Ascending aorta (tissue), 2 donors: ENCODE data around the gene HYAL4. TPM values are rescaled to one million over a fixed set of nuclear protein-coding genes. Genes with fewer than 3 reads are reported as not detected.

ENCODE experiments used
- DNase-seq, 2 donors: peaks; one replicate each; pipeline ENCODE4 v3.0.0-alpha.2; 2019; ENCODE audit warnings: low spot score in 2 of 2
- H3K27ac ChIP-seq, 2 donors: fragments of 200-600 bp; sonication (generic); one replicate each; pipeline ENCODE4 v1.5.1; 2016 to 2017; ENCODE audit warnings: mild to moderate bottlenecking in 1 of 2
- H3K27me3 ChIP-seq: fragments of 200-600 bp; sonication (generic); one replicate; pipeline ENCODE4 v1.5.1; 2017
- H3K36me3 ChIP-seq, 2 donors: fragments of 200-600 bp; sonication (generic); one replicate each; pipeline ENCODE4 v1.5.1; 2016
- H3K4me1 ChIP-seq, 2 donors: fragments of 200-600 bp; sonication (generic); one replicate each; pipeline ENCODE4 v1.5.1; 2016 to 2017; ENCODE audit warnings: mild to moderate bottlenecking in 1 of 2
- H3K4me3 ChIP-seq, 2 donors: fragments of 200-600 bp; sonication (generic); one replicate each; pipeline ENCODE4 v1.5.1; 2016 to 2017; ENCODE audit warnings: mild to moderate bottlenecking in 1 of 2
- H3K9me3 ChIP-seq, 2 donors: fragments of 200-600 bp; sonication (generic); one replicate each; pipeline ENCODE4 v1.5.1; 2016
- CTCF ChIP-seq, 3 experiments: fragments of 200-600 bp in 2 of 3; fragments of 450-650 bp in 1 of 3; sonication (generic) in 2 of 3; IDR thresholded peaks; one replicate each; pipeline ENCODE4 v1.5.1; 2016 to 2019; ENCODE audit warnings: antibody characterized with exemption in 3 of 3, mild to moderate bottlenecking in 1 of 3, moderate library complexity in 1 of 3
- intact Hi-C: fragments of 100-400 bp; cut with DNase I; formaldehyde crosslinking; loops from one replicate; pipeline ENCODE4 v1.15.1; 2023
- total RNA-seq: library from RNA; depleted of rRNA; stranded (reverse); fragments of >200 nt; gene quantifications from one replicate; pipeline ENCODE4 v1.1.0, GENCODE V29; 2016

HYAL4 gene
- total RNA-seq, 1 donor from 2014 or later, result not detected

GRCh38 chr7:123860848-123861247, 15.9 kb downstream of the HYAL4 start:
- no peak for TF ChIP-seq CTCF (IDR thresholded peaks at IDR 0.05)
- intact Hi-C loops, result no loop called here
- no peak for DNase-seq
- H3K9me3 ChIP-seq, result no peaks in the 10 kb centered on the region
- H3K36me3 ChIP-seq, result no peaks in the 10 kb centered on the region
- no peak overlapping the region for H3K27ac ChIP-seq
- H3K4me1 ChIP-seq, result peaks cover 0 to 8% of the 10 kb centered on the region in 2 donors
- H3K27me3 ChIP-seq, result no peaks in the 10 kb centered on the region
- H3K4me3 ChIP-seq, result no peak overlapping the region

GRCh38 chr7:123862775-123863174, 17.8 kb downstream of the HYAL4 start:
- no peak for DNase-seq
- Histone ChIP-seq H3K4me1 (peaks cover 0 to 8% of the 10 kb centered on the region in 2 donors), H3K27ac (no peak overlapping the region), H3K4me3 (no peak overlapping the region), H3K27me3 (no peaks in the 10 kb centered on the region), H3K36me3 (no peaks in the 10 kb centered on the region), H3K9me3 (no peaks in the 10 kb centered on the region)
- TF ChIP-seq CTCF (IDR thresholded peaks at IDR 0.05), result no peak
- intact Hi-C loops, result no loop called here

GRCh38 chr7:123863461-123863860, 18.5 kb downstream of the HYAL4 start:
- H3K9me3 ChIP-seq, result no peaks in the 10 kb centered on the region
- H3K27me3 ChIP-seq, result no peaks in the 10 kb centered on the region
- no peak for DNase-seq
- intact Hi-C loops, result no loop called here
- H3K36me3 ChIP-seq, result no peaks in the 10 kb centered on the region
- H3K27ac ChIP-seq, result no peak overlapping the region
- H3K4me3 ChIP-seq, result no peak overlapping the region
- no peak for TF ChIP-seq CTCF (IDR thresholded peaks at IDR 0.05)
- peaks cover 0 to 8% of the 10 kb centered on the region in 2 donors for H3K4me1 ChIP-seq

GRCh38 chr7:123864012-123864411, 19.0 kb downstream of the HYAL4 start:
- intact Hi-C loops, result no loop called here
- no peak for DNase-seq
- H3K36me3 ChIP-seq, result no peaks in the 10 kb centered on the region
- no peaks in the 10 kb centered on the region for H3K27me3 ChIP-seq
- H3K4me1 ChIP-seq, result peaks cover 0 to 8% of the 10 kb centered on the region in 2 donors
- no peaks in the 10 kb centered on the region for H3K9me3 ChIP-seq
- no peak for TF ChIP-seq CTCF (IDR thresholded peaks at IDR 0.05)
- H3K27ac ChIP-seq, result no peak overlapping the region
- no peak overlapping the region for H3K4me3 ChIP-seq

GRCh38 chr7:123864436-123864835, 19.5 kb downstream of the HYAL4 start:
- no peak for DNase-seq
- H3K4me3 ChIP-seq, result no peak overlapping the region
- intact Hi-C loops, result no loop called here
- no peaks in the 10 kb centered on the region for H3K36me3 ChIP-seq
- H3K4me1 ChIP-seq, result peaks cover 0 to 8% of the 10 kb centered on the region in 2 donors
- no peak for TF ChIP-seq CTCF (IDR thresholded peaks at IDR 0.05)
- no peaks in the 10 kb centered on the region for H3K27me3 ChIP-seq
- H3K27ac ChIP-seq, result no peak overlapping the region
- H3K9me3 ChIP-seq, result no peaks in the 10 kb centered on the region

GRCh38 chr7:123864966-123865365, 20.0 kb downstream of the HYAL4 start:
- intact Hi-C loops, result loop anchor here (1.0 kb wide), 2 partner anchors 67 to 183 kb away; no protein-coding TSS in a partner anchor
- no peaks in the 10 kb centered on the region for H3K27me3 ChIP-seq
- H3K27ac ChIP-seq, result no peak overlapping the region
- no peak overlapping the region for H3K4me3 ChIP-seq
- TF ChIP-seq CTCF (IDR thresholded peaks at IDR 0.05), result no peak
- DNase-seq, result no peak
- no peaks in the 10 kb centered on the region for H3K9me3 ChIP-seq
- no peaks in the 10 kb centered on the region for H3K36me3 ChIP-seq
- H3K4me1 ChIP-seq, result peaks cover 0 to 8% of the 10 kb centered on the region in 2 donors
